AG08395 (cell line): ENCODE results near the gene RBM38.
"Not testable (repeated sequence)": the region's sequence is repeated elsewhere in the genome, so short reads cannot be mapped to it uniquely, and the experiment has no call there.

Experiments used
- DNase-seq: peaks from one replicate; pipeline ENCODE4 v3.0.0; 2012; ENCODE audit warnings: mixed read lengths, low spot score

Gene RBM38

GRCh38 chr20:57419479-57419878 lies 28.3 kb downstream of the RBM38 start:
- DNase-seq, result not testable (repeated sequence)

- DNase-seq, result no peak
These were observed 29.5 kb downstream of the RBM38 start for GRCh38 chr20:57420571-57421252.

- DNase-seq, result no peak
These were observed 30.3 kb downstream of the RBM38 start for GRCh38 chr20:57421253-57422220.

DNA sequence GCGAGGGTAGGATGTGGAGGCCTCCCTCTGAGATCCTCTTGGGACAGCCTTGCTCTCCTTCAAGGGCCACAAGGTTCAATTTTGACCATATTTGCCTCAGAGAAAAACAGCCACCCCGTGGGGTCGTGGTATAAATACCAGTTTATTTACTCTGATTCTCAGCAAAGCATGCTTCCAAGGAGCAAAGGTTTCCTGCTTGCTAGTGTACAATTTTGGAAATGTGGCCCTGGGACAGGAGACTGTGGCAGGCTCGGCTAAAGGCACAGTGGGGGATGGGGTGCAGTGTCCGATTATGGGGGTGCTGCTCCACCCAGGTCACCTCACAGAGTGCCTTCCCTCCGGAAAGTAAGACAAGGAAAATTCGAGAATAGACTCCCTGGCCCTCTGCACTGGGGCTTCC lies 31.1 kb downstream of the RBM38 start:
- DNase-seq, result no peak

- no peak for DNase-seq
These were observed 34.2 kb downstream of the RBM38 start for GRCh38 chr20:57425150-57426013.

GRCh38 chr20:57426271-57426689 lies 35.1 kb downstream of the RBM38 start:
- no peak for DNase-seq

- no peak for DNase-seq
These were observed 35.6 kb downstream of the RBM38 start for GRCh38 chr20:57426831-57427230.

GRCh38 chr20:57428324-57429158 lies 37.3 kb downstream of the RBM38 start:
- no peak for DNase-seq

DNA sequence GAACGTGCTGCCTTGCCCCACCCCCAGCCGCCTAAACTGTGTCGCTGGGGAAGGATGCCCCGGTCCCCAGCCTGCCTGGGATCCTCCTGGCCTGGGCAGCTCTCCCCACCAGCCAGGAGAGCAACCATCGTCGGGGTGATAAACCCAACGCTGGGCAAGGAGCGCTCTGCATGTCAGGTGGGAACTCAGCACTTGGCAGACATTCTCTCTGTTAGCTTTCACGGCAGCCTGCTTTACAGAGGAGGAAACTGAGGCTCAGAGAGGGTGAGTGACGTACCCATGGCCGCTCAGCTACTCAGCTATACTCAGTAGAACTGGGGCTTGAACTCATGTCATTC lies 37.9 kb downstream of the RBM38 start:
- DNase-seq, result no peak

DNA sequence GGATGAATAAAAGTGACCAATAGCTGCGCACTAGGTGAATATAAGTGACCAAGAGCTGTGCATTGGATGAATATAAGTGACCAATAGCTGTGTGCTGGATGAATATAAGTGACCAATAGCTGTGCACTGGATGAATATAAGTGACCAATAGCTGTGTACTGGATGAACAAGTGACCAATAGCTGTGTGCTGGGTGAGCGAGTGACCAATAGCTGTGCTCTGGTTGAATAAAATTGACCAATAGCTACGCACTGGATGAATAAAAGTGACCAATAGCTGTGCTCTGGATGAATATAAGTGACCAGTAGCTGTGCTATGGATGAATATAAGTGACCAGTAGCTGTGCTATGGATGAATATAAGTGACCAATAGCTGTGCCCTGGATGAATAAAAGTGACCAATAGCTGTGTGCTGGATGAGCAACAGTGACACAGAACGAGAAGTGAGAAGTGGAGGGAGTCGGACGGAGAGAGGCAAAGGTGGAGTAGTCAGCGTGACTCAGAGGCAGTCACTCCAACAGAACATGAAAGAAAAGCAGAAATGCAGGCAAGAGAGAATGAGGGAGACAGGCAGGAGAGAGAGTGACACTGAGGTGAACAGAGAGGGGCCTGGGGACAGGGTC lies 38.5 kb downstream of the RBM38 start:
- DNase-seq, result no peak

DNA sequence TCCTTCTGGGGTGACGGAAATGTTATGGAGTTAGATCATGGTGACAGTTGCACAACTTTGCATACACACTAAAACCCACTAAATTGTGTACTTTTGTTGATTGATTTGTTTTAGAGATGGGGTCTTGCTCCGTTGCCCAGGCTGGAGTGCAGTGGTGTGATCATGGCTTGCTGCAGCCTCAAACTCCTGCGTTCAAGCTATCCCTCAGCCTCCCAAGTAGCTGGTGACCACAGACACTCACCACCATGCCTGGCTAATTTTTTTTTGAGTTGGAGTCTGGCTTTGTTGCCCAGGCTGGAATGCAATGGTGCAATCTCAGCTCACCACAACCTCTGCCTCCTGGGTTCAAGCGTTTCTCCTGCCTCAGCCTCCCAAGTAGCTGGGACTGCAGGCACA lies 39.0 kb downstream of the RBM38 start:
- DNase-seq, result not testable (repeated sequence)

DNA sequence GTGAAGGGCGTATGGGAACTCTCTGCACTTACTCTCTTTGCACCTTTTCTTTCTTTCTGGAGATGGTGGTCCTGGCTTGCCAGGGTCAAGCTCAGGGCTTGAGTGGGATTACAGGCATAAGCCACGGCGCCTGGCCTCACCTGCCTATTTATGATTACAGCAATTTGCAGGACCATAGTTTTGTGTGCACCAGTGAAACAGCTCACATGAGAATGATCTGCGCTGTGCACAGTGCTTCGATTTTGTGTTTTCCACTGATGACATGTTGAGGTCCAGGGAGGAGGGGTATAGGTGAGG lies 40.3 kb downstream of the RBM38 start:
- DNase-seq, result no peak

DNA sequence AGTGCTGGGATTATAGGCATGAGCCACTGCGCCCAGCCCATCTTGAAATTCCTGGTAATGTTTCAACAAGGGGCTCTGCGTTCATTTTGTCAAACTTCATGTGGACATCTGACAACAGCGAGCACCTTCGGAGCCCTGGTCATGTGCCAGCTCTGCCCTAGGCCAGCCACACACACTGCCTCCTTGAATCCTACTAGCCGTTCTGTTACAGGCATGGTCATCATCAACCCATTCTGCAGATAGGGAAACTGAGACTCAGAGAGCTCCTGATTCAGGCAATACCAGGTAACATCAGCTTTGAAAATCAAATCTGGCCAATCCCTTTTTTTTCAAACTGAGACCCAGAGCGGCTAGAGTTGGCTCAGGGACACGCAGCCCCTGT lies 41.3 kb downstream of the RBM38 start:
- no peak for DNase-seq

DNA sequence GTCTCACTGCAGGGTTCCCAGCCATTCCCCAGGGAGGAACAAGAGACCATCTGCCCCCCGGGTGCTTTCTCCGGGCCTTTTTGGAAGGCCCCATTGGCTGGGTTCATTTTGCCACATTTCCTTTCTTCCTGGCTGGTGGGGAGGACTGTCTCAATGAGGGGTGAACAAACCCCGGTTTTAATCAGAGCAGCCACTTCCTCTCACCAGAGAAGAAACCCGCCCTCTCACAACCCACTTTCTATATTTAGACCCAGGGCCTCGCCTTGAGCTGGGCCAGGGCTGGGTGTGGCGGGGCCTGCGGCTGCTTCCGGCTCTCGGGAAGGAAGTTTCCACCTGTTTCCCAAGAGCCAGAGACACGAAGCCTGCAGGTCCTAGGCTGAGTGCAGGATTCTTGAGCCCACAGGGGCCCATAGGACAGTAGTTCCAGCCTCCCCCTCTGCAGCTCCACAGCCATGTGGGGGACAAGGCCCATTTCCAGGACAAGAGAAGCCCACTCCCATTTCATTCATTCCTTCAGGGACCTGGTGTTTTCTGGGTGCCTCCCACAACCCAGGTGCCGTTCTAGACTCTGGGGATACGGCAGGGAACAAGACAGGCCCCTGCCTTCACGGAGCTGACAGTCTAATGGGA lies 41.8 kb downstream of the RBM38 start:
- DNase-seq, result no peak

GRCh38 chr20:57433657-57434389 lies 42.6 kb downstream of the RBM38 start:
- DNase-seq, result no peak

DNA sequence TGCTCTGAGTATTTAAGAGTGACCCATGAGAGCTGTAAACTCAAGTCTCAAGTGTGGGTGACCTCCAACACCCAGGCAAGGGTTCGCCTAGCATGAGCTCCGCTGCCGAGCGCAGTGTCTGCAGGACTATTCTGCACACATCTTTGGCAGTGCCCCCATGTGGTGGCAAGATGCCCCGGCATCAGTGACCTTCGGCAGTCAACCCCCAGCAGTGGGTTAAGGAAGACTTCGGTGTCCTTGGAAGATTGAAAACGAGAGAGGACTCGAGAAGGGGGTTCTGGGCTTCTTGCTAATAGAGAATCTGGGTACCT lies 43.1 kb downstream of the RBM38 start:
- no peak for DNase-seq

GRCh38 chr20:57435105-57435497 lies 43.9 kb downstream of the RBM38 start:
- DNase-seq, result no peak

DNA sequence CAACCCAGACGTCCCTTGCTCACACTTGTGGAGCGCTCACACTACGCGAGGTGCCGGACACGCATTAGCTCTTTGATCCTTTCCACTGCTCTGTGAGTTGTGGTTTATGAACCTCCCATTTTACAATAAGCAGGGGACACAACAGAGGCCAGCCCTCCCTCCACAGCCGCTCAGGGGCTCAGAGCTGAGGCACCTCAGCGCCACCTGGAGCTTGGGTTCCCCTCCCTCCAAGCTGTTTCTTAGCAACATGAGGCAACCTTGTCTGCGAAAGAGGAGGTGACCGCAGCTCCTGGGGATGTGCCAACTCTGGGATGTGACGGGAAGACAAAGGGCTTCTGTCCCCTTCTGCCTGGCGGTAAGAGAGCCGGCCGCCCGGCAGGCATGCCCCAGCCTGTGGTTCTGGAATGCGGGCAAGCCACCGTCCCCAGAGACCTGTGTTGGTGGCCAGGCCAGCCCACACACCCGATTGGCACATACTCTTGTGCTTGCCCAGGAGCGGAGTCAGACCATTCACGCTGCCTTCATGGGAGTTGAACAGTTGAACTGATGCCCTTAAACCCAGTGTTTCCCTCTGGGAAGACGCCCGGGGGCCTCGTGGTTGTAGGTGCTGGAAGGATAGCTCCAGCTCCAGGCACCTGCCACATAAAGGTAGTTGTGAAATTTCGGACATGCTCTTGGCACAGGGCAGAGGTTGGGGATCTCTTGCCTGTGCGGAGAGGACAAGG lies 44.5 kb downstream of the RBM38 start:
- DNase-seq, result no peak

- DNase-seq, result no peak
These were observed 45.0 kb downstream of the RBM38 start for GRCh38 chr20:57436223-57436545.

DNA sequence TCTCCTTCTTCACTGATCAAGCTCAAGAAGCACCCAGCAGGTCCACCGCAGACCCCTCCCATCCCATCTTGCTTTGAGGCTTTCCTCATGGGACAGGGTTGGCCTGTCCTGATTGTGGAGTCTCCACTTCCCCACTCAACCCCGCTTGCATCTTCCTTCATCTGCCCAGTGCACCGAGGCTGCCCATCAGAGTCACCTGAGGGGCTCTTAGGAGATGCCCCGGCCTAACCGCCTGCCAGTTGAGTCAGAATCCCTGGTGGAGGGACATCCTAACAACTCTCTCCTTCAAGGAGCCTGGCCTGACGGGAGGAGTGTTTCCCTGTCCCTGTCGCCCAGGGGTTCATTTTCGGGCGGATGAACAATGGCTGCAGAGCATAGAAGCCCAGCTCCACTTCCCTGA lies 46.1 kb downstream of the RBM38 start:
- DNase-seq, result no peak
